Stimulated activated CD4-positive, alpha-beta T cell treated with anti-CD3 and anti-CD28 coated beads, Interleukin-1b, Interleukin-23, amount 100 ng/mL, for 24 hours (primary cell): ENCODE results near the gene PI4K2A.
"Not testable (repeated sequence)": the region's sequence is repeated elsewhere in the genome, so short reads cannot be mapped to it uniquely, and the experiment has no call there.

Source experiments
- DNase-seq, 4 experiments: peaks; one replicate each; pipeline ENCODE4 v3.0.0-alpha.2; 2020; ENCODE audit warnings: low read depth in 4 of 4, low spot score in 1 of 4

Gene PI4K2A

DNA sequence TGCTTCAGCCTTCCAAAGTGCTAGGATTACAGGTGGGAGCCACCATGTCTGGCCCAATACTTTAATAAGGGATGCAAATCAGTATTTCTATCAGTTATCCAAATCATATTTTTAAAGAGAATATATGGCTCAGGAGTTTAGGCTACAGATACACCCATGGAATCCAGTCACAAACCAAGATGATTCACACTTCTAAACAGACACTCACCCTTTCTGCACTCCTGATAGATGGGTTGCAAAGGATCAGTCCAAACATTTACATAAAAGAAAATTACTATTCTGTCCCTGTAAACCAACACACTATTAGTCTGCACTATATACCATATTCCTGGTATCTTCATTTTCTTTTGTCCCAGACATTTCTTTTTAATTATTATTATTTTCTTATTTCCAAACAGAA is 9.4 kb upstream of the PI4K2A start:
- no peak for DNase-seq

DNA sequence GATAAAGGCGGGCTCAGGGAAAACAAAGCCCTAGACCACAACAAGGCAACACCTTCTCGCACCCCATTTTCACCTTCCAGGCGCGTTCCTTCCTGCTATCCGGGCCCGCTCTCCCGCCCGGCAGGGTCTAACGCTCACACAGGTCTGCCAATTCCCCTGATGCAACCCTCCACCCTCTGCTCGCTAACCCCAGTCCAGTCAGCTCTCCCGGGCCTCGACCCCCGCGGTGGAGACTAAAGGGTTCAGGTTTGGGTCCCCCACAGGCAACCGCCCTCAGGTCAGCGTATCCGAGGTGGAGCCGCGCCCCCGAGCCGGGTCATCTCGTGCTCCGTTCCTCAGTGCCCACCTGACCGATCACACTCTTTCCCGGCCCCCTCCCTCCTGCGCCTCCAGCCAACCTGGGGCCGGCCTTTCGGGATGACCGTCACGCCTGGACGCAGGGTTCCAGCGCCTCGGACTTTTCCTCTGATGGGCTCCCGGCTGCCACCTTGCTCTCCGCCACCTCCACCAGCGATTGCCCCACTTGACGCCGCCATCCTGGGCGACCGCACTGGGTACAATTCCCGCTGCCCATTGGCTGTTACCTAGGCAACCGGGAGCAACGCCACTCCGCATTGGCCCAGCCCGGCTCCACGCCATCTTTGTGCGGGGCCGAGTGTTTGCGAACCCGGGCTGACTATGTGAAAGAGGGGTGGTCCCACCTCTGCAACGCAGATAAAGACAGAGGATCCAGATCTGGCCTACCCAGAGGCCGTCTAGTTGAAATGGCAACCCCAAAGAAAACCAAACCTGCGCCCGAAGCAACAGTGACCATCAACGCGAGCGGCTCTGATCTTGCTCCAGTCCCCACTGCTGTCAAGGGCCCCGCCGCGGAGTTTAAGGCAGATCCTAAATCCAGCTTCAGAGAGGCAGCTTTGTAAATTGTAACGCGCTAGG is 7.3 kb upstream of the PI4K2A start, which contains the start of gene MORN4:
Gene MORN4, minus strand, starts transcription at position 552 of the 936 bp plus-strand sequence. CDS start 13,847 bp downstream, outside the sequence.
- DNase-seq: peak; percentile 73 to 87 (median 82)

DNA sequence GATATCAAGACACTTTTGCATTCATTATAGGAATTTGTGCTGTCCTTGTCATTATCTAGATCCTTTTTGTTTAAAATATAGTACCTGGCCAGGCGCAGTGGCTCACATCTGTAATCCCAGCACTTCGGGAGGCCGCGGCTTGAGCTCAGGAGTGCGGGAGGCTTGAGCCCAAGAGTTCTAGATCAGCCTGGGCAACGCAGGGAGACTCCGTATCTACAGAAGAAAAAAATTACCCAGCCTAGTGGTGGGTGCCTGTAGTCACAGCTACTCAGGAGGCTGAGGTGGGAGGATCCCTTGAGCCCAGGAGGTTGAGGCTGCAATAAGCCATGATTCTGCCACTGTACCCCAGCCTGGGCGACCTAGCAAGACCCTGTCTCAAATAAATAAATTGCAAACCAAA is 6.5 kb upstream of the PI4K2A start:
- no peak for DNase-seq

DNA sequence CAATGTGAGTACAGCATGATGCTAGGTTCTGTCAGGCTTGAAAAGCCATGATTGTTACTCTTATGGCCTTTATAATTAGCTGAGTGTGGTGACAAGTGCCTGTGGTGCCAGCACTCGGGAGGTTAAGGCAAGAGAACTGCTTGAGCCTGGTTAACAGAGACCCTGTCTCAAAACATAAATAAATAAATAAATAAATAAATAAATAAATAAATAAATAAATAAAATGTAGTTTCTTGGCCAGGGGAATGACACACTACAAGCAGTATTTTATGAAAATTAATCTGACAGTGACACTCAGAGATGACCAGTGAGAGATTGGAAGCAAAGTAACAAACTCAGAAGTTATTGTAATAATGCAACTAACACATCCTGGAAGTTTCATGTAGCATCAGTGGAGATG is 4.9 kb upstream of the PI4K2A start:
- DNase-seq: no peak

DNA sequence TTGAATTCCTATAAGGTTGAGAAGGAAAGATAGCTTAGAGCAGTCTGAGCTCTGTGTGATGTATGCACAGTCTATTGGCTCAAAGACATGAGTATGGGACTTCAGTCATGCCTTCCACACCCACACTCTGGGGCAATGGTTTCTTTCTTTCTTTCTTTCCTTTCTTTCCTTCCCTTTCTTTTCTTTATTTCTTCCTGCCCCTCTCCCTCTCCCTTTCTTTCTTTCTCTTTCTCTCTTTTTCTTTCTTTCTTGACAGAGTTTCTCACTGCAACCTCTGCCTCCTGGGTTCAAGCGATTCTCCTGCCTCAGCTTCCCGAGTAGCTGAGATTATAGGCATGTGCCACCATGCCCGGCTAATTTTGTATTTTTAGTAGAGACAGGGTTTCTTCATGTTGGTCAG is 1.4 kb upstream of the PI4K2A start:
- DNase-seq: not testable (repeated sequence)

DNA sequence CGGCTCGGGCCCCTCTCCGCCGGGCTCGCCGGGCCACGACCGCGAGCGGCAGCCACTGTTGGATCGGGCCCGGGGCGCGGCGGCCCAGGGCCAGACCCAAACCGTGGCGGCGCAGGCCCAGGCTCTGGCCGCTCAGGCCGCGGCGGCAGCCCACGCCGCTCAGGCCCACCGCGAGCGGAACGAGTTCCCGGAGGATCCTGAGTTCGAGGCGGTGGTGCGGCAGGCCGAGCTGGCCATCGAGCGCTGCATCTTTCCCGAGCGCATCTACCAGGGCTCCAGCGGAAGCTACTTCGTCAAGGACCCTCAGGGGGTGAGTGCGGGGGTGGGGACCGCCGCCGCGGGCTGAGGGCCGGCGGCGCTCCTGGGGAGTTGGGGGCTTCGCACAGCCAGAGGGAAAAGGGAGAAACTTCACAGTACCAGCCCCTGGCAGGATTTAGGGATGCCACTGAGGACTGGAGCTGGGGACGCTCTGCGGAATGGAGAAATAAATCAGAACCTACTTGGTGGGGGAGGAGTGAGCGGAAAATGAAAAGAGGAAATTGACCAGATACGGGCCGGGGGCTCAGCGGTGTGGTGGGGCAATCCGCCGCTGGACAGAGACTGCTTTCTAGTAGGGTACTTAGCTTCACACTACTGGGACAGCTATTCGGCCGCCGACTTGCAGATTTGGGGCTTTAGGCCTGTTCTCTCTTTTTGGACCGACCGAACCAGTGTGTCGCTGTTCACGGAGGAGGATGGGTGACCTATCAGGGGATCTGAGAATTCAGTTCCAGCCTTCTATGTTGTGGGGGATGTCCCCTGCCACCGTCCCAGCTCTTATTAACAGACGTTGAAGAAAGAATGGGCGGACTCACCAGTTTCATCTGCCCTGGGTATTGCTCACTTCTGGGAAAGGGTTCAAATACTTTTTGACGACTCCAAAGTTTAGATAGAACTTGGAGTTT is 669 bp downstream of the PI4K2A start:
- no peak for DNase-seq

DNA sequence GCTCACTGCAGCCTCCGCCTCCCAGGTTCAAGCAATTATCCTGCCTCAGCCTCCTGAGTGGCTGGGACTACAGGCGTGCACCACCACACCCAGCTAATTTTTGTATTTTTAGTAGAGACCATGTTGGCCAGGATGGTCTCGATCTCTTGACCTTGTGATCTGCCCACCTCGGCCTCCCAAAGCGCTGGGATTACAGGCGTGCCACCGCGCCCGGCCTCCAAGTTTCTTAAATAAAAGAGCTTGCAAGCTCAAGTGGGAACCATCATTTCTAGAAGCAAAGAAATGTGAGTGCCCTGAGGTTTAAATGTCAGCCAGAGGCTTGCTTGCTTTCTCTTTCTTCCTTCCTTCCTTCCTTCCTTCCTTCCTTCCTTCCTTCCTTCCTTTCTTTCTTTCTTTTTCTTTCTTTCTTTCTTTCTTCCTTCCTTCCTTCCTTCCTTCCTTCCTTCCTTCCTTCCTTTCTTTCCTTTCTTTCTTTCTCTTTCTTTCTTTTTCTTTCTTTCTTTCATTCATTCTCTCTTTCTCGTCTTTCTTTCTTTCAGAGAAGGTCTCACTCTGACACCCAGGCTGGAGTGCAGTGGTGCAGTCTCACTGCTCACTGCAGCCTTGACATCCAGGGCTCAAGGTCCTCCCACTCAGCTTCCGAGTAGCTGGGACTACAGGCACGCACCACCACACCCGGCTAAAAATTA is 2.1 kb downstream of the PI4K2A start:
- DNase-seq: not testable (repeated sequence)

DNA sequence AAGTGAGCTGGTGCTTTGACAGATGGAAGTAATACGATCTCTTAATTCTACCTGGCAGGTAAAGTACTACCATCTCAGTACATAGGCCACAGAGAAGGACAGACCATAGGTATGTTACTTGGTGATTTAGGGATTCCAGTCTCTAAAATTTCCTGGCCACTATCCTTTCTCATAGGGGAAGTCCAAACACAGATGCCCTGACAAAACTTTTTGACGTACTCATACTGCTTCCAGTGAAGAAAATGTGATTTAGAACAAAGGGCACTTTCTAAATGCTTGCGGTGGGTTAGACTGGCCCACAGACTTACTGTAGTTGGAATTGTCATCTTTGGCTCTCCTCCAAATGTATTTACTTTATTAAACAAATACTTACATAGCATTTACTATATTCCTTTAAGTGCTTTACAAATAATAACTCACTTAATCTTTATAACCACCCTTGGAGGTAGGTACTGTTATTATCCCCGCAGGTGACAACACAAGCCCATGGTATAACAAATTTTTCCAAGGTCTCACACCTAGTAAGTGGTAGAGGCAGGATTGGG is 3.0 kb downstream of the PI4K2A start:
- DNase-seq: no peak

DNA sequence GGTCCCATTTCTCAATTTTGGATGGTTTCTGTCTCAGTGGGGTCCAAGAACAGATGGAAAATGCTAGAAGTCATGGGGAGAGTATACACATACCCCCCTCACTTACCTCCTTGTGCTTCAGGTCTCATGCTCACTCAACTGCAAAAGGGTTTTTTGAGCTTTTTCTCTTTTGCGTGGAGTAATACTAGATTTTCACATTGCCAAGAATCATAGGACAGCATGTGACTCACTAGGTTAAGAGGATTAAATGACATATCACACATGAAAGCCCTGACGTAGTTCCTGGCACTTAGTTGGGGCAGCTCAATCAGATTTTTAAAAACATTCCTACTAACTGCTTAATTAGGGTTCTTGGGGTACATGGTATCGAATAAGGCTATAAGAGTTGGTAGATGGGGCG is 4.5 kb downstream of the PI4K2A start:
- DNase-seq: no peak

DNA sequence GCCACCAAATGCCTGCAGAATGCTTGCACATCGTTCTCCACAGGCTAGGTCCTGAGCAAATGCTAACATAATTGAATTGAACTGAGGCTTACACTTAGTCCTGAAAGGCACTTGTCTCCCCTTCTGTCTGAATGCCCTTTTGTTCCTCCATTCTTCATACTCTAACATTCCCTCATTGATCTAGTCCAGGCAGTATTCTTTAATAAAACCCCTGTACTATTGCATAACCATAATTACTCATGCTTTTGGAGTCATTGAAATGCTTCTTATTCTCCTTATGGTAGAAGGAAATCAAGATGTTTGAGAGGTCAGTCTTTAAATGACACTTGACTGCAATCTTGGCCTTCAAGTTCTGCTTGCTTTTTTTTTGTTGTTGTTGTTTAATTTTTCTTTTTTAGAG is 7.1 kb downstream of the PI4K2A start:
- no peak for DNase-seq

DNA sequence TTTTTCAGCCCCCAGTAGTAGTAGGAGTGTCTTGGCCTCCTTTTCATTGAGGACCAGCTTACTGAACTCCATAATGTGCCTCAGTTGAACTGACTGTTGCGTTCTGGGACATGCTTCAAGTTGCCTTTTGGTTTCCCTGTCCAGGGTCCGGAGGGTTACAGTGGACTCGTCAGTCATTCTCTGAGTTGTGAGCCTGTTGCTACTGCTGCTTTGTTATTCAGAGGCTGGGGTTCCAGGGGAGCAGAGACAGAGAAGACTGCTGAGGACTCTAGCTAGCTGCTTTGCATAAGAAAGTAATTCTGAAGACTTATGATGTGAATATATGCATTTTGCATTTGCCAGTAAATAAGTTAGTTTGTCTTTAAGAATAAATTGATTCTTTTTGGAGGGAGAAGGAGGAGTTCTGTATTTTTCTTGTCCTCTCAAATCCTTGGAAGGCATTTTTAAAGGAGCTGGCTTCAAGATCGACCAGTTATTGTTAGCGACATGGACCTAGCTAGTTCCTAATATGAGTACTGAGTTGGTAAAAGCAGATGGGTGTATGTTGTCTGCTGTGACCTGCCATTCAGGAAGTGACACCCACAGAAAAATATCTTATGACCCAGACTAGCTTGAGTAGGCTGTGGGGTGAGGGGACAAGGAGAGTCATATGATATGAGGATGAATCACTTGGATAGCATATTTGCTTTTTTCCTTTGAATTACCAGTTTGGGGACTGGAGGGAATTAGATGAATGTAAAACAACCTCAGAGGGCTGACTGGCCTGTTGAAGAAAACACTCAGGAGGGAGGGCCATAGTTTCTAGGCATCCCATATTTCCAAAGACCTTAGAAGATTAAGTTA is 8.3 kb downstream of the PI4K2A start:
- DNase-seq: no peak

DNA sequence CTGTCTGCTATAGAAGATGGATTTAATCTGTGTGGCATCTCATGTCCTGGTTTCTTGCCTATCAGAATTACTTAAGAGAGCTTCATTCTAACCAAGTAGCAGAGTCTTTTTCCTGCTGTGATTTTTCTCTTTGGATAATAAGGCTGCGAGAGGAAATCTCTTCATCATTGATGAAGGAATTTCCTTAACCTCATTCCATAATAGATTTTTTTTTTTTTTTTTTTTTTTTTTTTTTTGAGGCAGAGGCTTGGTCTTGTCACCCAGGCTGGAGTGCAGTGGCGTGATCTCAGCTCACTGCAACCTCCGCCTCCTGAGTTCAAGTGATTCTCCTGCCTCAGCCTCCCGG is 8.9 kb downstream of the PI4K2A start:
- DNase-seq: not testable (repeated sequence)

DNA sequence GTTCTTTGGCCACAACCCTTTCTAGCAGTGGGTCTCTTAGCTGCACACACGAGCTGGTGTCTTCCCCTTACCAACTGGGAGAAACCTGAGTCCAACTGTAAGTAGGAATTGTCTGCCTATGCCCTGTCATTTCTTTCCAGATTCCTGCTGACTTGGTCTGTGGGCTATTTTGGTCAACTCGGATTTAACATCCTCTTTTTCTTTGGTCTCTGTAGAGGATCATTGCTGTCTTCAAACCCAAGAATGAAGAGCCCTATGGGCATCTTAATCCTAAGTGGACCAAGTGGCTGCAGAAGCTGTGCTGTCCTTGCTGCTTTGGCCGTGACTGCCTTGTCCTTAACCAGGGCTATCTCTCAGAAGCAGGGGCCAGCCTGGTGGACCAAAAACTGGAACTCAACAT is 10.3 kb downstream of the PI4K2A start:
- DNase-seq: no peak

DNA sequence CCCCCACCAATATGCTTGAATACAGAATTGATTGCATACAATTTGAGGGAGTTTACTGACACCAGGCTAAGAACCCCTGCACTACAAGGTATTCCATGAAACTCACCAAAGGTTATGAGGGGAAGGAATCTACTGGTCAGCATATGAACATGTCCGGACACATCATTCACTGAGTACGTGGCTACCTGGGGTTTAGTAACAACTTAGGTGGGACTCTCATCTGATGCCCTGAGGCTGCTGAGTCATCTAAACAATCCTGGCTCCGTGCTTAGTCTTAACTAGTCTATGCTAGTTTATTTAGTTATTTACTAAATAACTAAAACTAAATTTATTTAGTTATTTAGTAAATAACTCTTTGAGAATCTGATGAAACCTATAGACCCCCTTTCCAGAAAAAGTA is 11.3 kb downstream of the PI4K2A start:
- no peak for DNase-seq

DNA sequence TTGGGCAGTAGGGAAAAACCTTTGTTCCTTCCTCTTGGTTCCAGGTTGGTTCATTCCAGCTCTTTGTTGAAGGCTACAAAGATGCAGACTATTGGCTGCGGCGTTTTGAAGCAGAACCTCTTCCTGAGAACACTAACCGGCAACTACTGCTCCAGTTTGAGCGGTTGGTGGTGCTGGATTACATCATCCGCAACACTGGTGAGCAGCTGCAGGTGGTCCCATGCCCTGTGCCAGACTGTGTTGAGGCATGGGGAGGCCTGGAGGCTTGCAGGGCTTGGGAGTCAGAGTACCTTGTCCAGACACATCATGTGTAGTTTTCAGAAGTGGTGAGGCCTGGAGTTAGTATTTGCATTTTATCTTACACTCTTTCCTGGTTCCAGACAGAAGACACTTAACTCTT is 16.3 kb downstream of the PI4K2A start:
- no peak for DNase-seq

DNA sequence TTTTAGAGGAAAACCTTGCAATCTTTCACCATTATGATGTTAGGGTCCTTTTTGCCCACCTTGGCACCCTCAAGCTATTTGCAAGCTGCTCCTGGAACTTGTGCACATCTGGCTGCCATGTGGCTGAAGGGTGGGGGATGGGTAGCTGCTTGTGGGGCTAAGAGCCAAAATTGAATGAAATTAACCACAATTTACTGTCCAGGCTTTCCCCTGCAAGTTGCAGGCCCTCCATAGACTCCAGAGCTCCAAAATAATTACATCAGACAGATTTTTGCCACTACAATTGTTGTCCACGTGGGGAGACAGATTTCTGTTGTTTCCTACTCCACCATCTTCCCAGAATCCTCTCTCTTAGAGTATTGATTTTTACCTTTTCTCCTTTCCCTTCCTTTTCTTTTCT is 19.1 kb downstream of the PI4K2A start:
- no peak for DNase-seq

DNA sequence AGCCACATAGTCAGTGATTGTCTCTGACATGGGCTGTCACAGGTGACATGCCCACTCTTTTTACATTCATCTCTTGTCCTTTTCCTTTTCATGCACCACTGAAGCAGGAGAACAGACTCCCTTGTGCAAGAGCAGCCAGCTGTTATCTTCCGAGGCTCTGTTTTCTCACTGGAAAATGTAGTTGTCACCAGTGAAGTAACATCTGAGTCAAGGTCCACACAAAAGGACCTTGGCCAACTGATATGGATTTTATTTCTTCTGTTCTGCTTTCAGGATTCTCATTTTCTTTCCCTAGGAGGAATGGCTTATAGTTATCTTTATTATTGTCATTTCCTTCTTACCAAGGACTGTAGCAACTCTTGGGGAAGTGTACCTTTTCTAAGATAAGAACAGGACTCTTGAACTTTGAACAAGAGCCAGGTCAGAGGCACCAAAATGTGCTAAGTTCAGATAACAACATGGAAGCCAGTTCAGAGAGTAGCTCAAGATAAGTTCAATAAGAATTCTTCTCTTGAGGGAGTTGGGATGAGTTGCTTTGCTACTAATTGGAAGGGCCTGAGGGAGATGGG is 23.9 kb downstream of the PI4K2A start:
- DNase-seq: no peak

DNA sequence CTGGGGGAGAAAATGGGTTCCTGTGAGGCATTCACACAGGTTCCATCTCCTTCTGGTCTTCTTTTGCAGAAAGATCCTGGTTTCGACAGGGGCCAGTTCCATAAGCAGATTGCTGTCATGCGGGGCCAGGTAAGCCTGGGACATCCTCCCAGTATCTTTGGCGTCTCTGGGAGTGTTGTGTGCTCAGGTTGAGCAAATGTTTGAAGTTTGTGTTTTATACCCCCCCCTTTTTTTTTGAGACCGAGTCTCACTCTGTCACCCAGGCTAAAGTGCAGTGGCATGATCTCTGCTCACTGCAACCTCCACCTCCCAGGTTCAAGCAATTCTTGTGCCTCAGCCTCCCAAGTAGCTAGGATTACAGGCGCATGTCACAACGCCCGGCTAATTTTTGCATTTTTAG is 26.5 kb downstream of the PI4K2A start:
- DNase-seq: no peak

DNA sequence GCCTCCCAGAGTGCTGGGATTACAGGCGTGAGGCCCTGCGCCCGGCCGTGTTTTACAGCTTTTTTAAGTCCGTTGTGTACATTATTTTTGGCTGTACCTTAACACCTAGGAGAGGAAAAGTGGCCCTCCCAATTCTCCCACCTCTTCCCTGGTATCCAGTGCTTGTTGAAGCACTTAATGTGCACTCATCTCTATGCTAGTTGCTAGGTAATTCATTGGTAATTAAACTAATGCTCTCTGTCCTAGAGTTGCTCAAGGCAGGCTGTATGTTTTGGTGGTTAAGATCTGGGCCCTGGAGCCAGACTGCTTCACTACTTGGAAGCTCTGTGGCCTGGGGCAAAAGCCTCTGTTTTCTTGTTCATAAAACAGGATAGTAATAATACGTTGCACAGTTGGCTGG is 27.0 kb downstream of the PI4K2A start:
- no peak for DNase-seq

DNA sequence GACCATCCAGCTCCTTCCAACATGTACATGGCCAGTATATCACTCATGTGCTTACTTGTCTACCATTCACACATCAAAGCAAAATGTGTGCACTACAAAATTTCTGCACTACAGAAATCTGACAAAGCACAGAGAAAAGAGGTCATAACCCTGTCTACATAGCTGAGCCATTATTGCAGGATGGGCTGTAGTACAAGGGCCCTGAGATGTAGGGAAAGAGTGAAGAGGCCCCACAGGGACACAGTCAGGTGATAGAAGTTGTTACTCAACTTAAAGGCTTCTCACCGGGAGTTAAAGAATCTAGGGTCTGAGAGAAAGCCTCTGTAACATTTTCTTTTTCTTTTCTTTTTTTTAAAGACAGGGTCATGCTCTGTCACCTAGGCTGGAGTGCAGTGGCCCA is 29.1 kb downstream of the PI4K2A start:
- no peak for DNase-seq
